ENCODE data around the gene HS3ST6.
"Not testable (repeated sequence)": the region's sequence is repeated elsewhere in the genome, so short reads cannot be mapped to it uniquely, and the experiment has no call there.

The HS3ST6 gene

DNA sequence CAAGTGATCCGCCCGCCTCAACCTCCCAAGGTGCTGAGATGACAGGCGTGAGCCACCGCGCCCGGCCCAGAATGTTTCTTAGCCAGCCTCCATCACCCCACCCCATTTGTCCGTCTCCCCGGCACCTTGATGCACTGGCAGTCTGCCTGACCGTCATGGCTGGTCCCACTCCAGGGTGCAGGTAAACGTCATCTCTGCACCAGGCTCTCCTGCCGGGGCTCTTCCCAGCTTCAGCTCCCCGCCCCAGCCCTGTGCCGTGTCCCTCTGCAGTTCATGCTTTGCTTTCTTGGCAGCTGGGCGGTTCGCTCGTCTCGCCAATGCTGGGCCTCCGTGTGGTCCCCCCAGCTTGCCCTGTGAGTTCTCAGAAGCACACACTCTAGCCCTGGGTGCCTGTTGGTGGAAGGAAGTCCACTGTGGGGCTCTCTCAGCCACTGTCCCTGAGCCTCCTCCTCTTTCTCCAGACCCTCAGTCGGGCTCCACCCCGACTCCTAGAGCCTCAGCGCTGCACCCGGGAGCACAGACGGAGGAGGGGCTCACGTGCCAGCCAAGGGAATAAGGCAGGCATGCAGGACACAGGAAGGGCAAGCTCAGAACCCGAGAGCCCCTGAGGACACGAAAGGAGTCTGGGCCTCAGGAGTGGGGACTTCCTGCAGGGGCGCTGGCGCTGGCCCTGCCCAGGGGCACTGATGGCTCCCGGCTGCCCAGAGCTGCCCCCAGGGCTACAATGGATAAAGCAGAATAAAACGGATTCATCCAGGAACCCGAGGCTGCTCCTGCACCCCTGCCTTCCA, 12.0 kb downstream of the HS3ST6 start:
- DNase-seq = no peak

DNA sequence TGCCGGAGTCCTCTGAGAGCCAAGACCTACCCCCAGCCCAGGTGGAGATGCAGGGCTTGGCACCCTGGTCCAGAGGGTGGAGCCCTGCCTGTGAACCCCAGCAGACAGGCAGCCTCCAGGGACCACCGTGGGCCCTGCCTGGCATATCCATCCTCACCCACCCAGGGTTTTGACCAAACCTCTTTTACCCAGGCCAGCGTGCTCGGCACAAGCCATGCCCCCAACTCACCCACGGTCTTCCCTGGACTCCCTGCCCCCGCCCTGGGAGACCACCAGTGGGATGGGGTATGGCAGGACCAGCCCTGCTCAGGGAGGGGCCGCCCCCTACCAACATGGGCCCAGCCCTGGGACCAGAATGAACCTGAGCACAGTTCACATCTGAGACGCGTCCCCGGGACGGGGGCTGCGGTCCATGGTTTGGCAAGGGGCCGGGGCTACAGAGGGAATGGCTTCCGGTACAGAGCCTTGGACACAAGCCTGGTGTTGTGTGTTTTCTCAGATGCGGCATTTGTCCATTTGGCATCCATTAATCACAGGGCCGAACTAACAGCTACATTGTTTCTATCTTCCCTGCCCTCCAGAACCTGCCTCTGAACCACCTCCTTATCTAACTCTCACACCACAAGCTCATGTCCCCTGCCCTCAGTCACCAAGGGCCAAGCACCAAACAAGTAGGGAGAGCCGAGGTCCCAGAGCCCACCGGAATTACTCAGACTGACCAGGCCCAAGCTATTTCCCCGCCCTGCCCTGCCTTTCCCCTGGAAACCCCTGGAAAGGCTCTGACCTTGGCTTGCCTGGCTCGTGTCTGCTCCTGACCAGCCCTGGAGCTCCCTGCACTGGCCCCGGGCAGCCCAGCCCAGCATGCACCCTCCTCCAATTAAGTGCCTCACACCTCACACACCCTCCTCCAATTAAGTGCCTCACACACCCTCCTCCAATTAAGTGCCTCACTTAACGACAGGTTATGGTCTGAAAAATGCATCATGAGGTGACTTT, 14.1 kb downstream of the HS3ST6 start:
- DNase-seq = no peak

DNA sequence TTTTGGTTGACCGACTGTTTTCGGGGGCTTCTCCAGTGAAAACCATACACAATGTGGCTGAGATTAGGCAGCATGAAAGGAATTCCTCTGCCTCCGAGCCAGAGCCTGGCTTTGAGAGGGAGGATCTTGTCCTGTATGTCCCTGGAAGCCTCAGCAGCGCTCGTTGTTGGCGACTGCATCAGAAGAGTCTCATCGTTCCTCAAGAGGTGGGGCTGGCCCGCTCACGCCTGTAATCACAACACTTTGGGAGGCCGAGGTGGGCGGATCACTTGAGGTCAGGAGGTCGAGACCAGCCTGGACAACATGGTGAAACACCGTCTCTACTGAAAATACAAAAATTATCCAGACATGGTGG, 15.0 kb downstream of the HS3ST6 start:
- DNase-seq = no peak

- no peak for DNase-seq
Observed at GRCh38 chr16:1902547-1903219, 15.5 kb downstream of the HS3ST6 start.

- no peak for DNase-seq
Observed at GRCh38 chr16:1900452-1900774, 17.8 kb downstream of the HS3ST6 start.

- DNase-seq = no peak
Observed at GRCh38 chr16:1899641-1900451, 18.4 kb downstream of the HS3ST6 start.

DNA sequence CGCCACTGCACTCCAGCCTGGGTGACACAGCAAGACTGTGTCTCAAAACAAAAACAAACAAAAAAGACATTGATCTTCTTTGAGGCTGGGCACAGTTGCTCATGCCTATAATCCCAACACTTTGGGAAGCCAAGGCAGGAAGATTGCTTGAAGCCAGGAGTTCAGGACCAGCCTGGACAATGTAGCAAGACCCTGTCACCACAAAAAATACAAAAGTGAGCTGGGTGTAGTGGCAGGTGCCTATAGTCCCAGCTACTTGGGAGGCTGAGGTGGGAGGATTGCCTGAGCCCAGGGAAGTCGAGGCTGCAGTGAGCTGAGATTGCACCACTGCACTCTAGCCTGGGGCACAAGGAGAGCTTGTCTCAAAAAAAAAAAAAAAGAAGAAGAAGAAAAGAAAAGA, 20.5 kb downstream of the HS3ST6 start:
- DNase-seq = not testable (repeated sequence)

GRCh38 chr16:1895949-1896675, 22.1 kb downstream of the HS3ST6 start:
- no peak for DNase-seq

GRCh38 chr16:1895068-1895467, 23.1 kb downstream of the HS3ST6 start:
- DNase-seq = no peak

DNA sequence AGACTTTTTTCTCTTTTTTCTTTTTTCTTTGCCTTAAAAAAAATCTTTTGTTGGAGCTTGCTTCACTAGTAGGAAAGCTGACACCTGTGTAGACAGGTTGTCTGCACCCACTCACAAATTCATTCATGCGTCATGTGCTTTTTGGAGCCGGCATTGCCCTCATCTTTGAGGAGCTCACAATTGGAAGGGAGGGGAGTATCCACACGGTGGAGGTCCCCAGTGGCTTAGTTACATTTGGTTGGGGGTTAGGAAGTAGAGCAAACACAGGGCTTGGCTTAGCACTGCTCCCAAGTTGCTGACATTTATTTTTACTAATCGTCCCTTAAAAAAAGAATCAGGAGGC, 27.5 kb downstream of the HS3ST6 start:
- no peak for DNase-seq

GRCh38 chr16:1890024-1890707, 28.0 kb downstream of the HS3ST6 start:
- DNase-seq = no peak

- no peak for DNase-seq
Observed at GRCh38 chr16:1887711-1888354, 30.4 kb downstream of the HS3ST6 start.

- no peak for DNase-seq
Observed at GRCh38 chr16:1884889-1885288, 33.3 kb downstream of the HS3ST6 start.

DNA sequence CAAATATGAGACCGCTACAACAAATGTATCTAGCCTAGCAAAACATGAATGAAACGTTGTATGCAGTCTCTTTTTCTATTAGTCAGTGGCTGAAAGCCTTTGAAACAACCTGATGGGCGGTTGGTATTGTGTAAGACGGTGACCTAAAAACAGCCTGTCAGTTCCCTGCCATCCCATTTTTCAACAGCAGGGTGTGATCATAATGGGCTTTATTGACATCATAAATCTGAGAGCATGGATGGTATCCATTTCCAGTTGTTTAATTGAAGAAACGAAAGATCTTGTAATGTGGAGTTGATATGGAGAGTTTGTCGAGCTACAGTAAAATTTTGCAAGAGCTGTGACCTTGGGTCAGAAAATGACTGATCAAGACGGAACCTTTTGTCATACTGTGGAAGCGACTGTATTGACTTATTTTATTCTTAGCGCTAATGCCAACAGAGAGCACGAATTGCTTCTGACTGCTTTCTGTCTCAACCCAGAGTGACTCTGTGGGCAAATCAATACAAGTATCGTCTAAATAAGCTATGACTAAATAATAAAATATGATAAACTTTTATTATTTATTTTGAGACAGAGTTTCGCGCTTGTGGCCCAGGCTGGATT, 34.0 kb downstream of the HS3ST6 start:
- DNase-seq = no peak

DNA sequence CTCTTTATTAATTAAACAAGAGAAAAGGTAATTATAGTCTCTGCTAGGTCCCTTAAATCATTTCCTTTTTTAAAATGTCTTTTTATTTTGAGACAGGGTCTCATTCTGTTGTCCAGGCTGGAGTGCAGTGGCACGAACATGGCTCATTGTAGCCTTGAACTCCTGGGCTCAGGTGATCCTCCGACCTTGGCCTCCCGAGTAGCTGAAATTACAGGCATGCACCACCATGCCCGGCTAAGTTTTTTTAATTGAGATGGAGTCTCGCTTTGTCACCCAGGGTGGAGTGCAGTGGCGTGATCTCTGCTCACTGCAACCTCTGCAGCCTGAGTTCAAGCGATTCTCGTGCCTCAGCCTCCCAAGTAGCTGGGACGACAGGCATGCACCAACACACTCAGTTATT, 37.0 kb downstream of the HS3ST6 start:
- DNase-seq = not testable (repeated sequence)

GRCh38 chr16:1879477-1879876, 38.7 kb downstream of the HS3ST6 start:
- DNase-seq = no peak

GRCh38 chr16:1878256-1878655, 40.0 kb downstream of the HS3ST6 start:
- no peak for DNase-seq

DNA sequence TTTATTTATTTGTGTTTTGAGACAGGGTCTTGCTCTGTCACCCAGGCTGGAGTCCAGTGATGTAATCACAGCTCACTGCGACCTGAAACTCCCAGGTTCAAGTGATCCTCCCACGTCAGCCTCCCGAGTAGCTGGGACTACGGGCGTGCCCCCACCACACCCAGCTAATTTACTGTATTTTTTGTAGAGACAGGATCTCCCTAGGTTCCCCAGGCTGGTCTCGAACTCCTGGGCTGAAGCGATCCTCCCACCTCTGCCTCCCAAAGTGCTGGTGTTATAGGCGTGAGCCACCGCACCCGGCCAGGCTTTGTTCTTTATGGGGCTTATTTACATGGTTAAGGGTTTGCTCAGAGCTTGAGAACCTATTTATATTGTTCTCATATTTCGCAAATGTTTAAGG, 40.4 kb downstream of the HS3ST6 start:
- DNase-seq = no peak

GRCh38 chr16:1877089-1877488, 41.1 kb downstream of the HS3ST6 start:
- no peak for DNase-seq

- no peak for DNase-seq
Observed at GRCh38 chr16:1876468-1876867, 41.7 kb downstream of the HS3ST6 start.

- DNase-seq = not testable (repeated sequence)
Observed at GRCh38 chr16:1876066-1876465, 42.1 kb downstream of the HS3ST6 start.
